Measurements from ENCODE around the gene STK32C. TPM values are rescaled to one million over a fixed set of nuclear protein-coding genes. Genes with fewer than 3 reads are reported as not detected.

Gene STK32C
- total and polyA plus RNA-seq, 7 donors, result 4.3 to 12.8 (median 8.4) TPM

GRCh38 chr10:132255489-132256344, 52.0 kb downstream of the STK32C start:
- DNase-seq, result no peak
- WGBS, 2 donors, result 72 to 76% methylated on average over 23 of the region's 23 CpGs
- Histone ChIP-seq H3K27me3 (no peaks in the 10 kb centered on the region), H3K36me3 (no peaks in the 10 kb centered on the region), H3K4me1 (no peaks in the 10 kb centered on the region), H3K9me3 (no peaks in the 10 kb centered on the region), H3K27ac (no peak overlapping the region), H3K4me3 (no peak overlapping the region)
- TF ChIP-seq POLR2AphosphoS5 (IDR thresholded peaks at IDR 0.05) (no peak), EP300 (IDR thresholded peaks at IDR 0.05) (no peak), CTCF (IDR thresholded peaks at IDR 0.05) (no peak), POLR2A (IDR thresholded peaks at IDR 0.05) (no peak)
- intact Hi-C loops (cut with DNase I), result no loop called here

GRCh38 chr10:132254841-132255240, 52.9 kb downstream of the STK32C start:
- no peak for DNase-seq
- no peak overlapping the region for H3K4me3 ChIP-seq
- no peaks in the 10 kb centered on the region for H3K4me1 ChIP-seq
- intact Hi-C loops (cut with DNase I), result no loop called here
- TF ChIP-seq CTCF (IDR thresholded peaks at IDR 0.05), result no peak
- TF ChIP-seq EP300 (IDR thresholded peaks at IDR 0.05), result no peak
- TF ChIP-seq POLR2A (IDR thresholded peaks at IDR 0.05), result no peak
- TF ChIP-seq POLR2AphosphoS5 (IDR thresholded peaks at IDR 0.05), result no peak
- no peak overlapping the region for H3K27ac ChIP-seq
- no peaks in the 10 kb centered on the region for H3K9me3 ChIP-seq
- no peaks in the 10 kb centered on the region for H3K36me3 ChIP-seq
- WGBS, 2 donors, result 75 to 79% methylated on average over 14 of the region's 14 CpGs
- no peaks in the 10 kb centered on the region for H3K27me3 ChIP-seq

- WGBS, 2 donors, result 55 to 62% methylated on average over 19 of the region's 19 CpGs
- Histone ChIP-seq H3K27me3 (no peaks in the 10 kb centered on the region), H3K9me3 (no peaks in the 10 kb centered on the region), H3K36me3 (no peaks in the 10 kb centered on the region), H3K4me1 (peaks cover 0 to 6% (median 0%) of the 10 kb centered on the region in 4 donors), H3K27ac (no peak overlapping the region), H3K4me3 (no peak overlapping the region)
- TF ChIP-seq POLR2A (IDR thresholded peaks at IDR 0.05) (no peak), EP300 (IDR thresholded peaks at IDR 0.05) (no peak), CTCF (IDR thresholded peaks at IDR 0.05) (no peak), POLR2AphosphoS5 (IDR thresholded peaks at IDR 0.05) (no peak)
- intact Hi-C loops (cut with DNase I), result no loop called here
- DNase-seq, result no peak
Measured at GRCh38 chr10:132253092-132253687, 54.6 kb downstream of the STK32C start.

GRCh38 chr10:132252412-132252811, 55.3 kb downstream of the STK32C start:
- H3K27ac ChIP-seq, result no peak overlapping the region
- peaks cover 0 to 7% (median 0%) of the 10 kb centered on the region in 4 donors for H3K4me1 ChIP-seq
- intact Hi-C loops (cut with DNase I), result no loop called here
- no peak for TF ChIP-seq CTCF (IDR thresholded peaks at IDR 0.05)
- no peak for TF ChIP-seq POLR2A (IDR thresholded peaks at IDR 0.05)
- TF ChIP-seq EP300 (IDR thresholded peaks at IDR 0.05), result no peak
- no peak for TF ChIP-seq POLR2AphosphoS5 (IDR thresholded peaks at IDR 0.05)
- WGBS, 2 donors, result 78 to 90% methylated on average over 17 of the region's 17 CpGs
- no peaks in the 10 kb centered on the region for H3K36me3 ChIP-seq
- no peaks in the 10 kb centered on the region for H3K27me3 ChIP-seq
- DNase-seq, result no peak
- no peaks in the 10 kb centered on the region for H3K9me3 ChIP-seq
- H3K4me3 ChIP-seq, result no peak overlapping the region
